GM12878 (cell line): ENCODE measurements around the gene FUS. TPM values are rescaled to one million over a fixed set of nuclear protein-coding genes. Genes with fewer than 3 reads are reported as not detected.

Source experiments
- ATAC-seq: fragments of 200-7000 bp; cut with Tn5 transposase; 3 replicates; pipeline ENCODE4 v1.9.1; 2020; ENCODE audit warnings: mild to moderate bottlenecking, moderate library complexity
- BruUV-seq: library from RNA; stranded (reverse); fragments of 400-500 nt; replicated peaks from 2 replicates; lab custom pipeline; 2021; lab: Mats Ljungman, UMichigan
- CTCF ChIA-PET: fragments of 300-600 bp; sonication (Branson Sonifier 250); formaldehyde crosslinking; extraction: SDS; loops from one replicate; lab custom pipeline; 2021; ENCODE audit warnings: inconsistent platforms; lab: Yijun Ruan, JAX
- POLR2A ChIA-PET: fragments of 350-600 bp; formaldehyde crosslinking; extraction: SDS; loops from one replicate; lab custom pipeline; 2021; ENCODE audit warnings: inconsistent platforms; lab: Charles Lee
- RAD21 ChIA-PET: fragments of 300-600 bp; sonication (Branson Sonifier 250); formaldehyde crosslinking; loops from one replicate; lab custom pipeline; 2023; ENCODE audit warnings: antibody characterized with exemption; ENCODE audit not compliant: unreplicated experiment; lab: Charles Lee
- SMC1A ChIA-PET: fragments of 300-600 bp; sonication (Branson Sonifier 250); formaldehyde crosslinking; loops from one replicate; lab custom pipeline; 2023; ENCODE audit not compliant: unreplicated experiment, uncharacterized antibody; lab: Charles Lee
- DNase-seq: peaks from one replicate; pipeline ENCODE4 v3.0.0-alpha.2; 2011; ENCODE audit warnings: low read depth, low spot score
- FAIRE-seq: peaks from 3 replicates; lab custom pipeline; 2011; peaks lifted over from hg19 to GRCh38; lab: Jason Lieb, UNC
- H2AFZ ChIP-seq: 2 replicates; pipeline ENCODE4 v1.6.0; 2011; ENCODE audit warnings: low read depth, low read length, control low read depth; ENCODE audit not compliant: control insufficient read depth
- H3K27ac ChIP-seq: 2 replicates; pipeline ENCODE4 v1.5.1; 2011; ENCODE audit warnings: control low read depth; ENCODE audit not compliant: control insufficient read depth, insufficient read depth
- H3K27me3 ChIP-seq, 2 experiments: replicated peaks in 1 of 2; 2 replicates each; pipeline versions ENCODE4 v1.6.0 to v1.6.1; 2011; ENCODE audit warnings: low read length in 1 of 2; ENCODE audit not compliant: control insufficient read depth in 2 of 2, insufficient read depth in 2 of 2
- H3K36me3 ChIP-seq, 2 experiments: 2 replicates each; pipeline ENCODE4 v1.5.1; 2011; ENCODE audit warnings: low read length in 1 of 2; ENCODE audit not compliant: control insufficient read depth in 2 of 2, insufficient read depth in 2 of 2
- H3K4me1 ChIP-seq: 2 replicates; pipeline ENCODE4 v1.6.1; 2011; ENCODE audit warnings: mild to moderate bottlenecking, low read length, moderate library complexity, mixed read lengths; ENCODE audit not compliant: control insufficient read depth, insufficient read depth
- H3K4me2 ChIP-seq: 2 replicates; pipeline ENCODE4 v1.6.0; 2011; ENCODE audit warnings: control low read depth; ENCODE audit not compliant: control insufficient read depth, insufficient read depth
- H3K4me3 ChIP-seq: fragments of 200-600 bp; sonication (generic); 2 replicates; pipeline ENCODE4 v1.5.1; 2016
- H3K79me2 ChIP-seq: 2 replicates; pipeline ENCODE4 v1.6.0; 2011; ENCODE audit warnings: low read length; ENCODE audit not compliant: control insufficient read depth, insufficient read depth
- H3K9ac ChIP-seq: 2 replicates; pipeline ENCODE4 v1.8.0; 2011; ENCODE audit warnings: low read length, control low read depth, mixed read lengths; ENCODE audit not compliant: control insufficient read depth, insufficient read depth
- H3K9me3 ChIP-seq: replicated peaks from 3 replicates; pipeline ENCODE4 v1.5.1; 2011; ENCODE audit warnings: mild to moderate bottlenecking, low read length; ENCODE audit not compliant: control insufficient read depth, insufficient read depth
- H4K20me1 ChIP-seq: 2 replicates; pipeline ENCODE4 v1.6.0; 2011; ENCODE audit not compliant: control insufficient read depth, insufficient read depth
- BACH1 ChIP-seq: fragments of 450-650 bp; IDR thresholded peaks from 2 replicates; pipeline ENCODE4 v1.6.1; 2017; ENCODE audit warnings: mild to moderate bottlenecking, borderline replicate concordance
- BRCA1 ChIP-seq: IDR thresholded peaks from 2 replicates; pipeline ENCODE4 v1.6.1; 2011; ENCODE audit warnings: low read depth, low read length, improper control_type of control experiment
- CREB1 ChIP-seq: IDR thresholded peaks from 2 replicates; pipeline ENCODE4 v1.6.1; 2012; ENCODE audit warnings: low read depth, mild to moderate bottlenecking, inconsistent platforms
- JUNB ChIP-seq: IDR thresholded peaks from 2 replicates; pipeline ENCODE4 v1.6.1; 2016; ENCODE audit warnings: antibody characterized with exemption, mild to moderate bottlenecking
- LARP7 ChIP-seq: fragments of 450-650 bp; IDR thresholded peaks from 2 replicates; pipeline ENCODE4 v1.6.1; 2017; ENCODE audit warnings: mild to moderate bottlenecking
- MAX ChIP-seq: IDR thresholded peaks from 2 replicates; pipeline ENCODE4 v1.6.1; 2012; ENCODE audit warnings: low read depth, low read length, improper control_type of control experiment
- MEF2A ChIP-seq: IDR thresholded peaks from 2 replicates; pipeline ENCODE4 v1.6.1; 2011; ENCODE audit warnings: low read depth, mild to moderate bottlenecking, low read length, moderate library complexity; ENCODE audit not compliant: insufficient read depth
- MEF2B ChIP-seq: fragments of 450-650 bp; IDR thresholded peaks from 2 replicates; pipeline ENCODE4 v1.6.1; 2018; ENCODE audit warnings: mild to moderate bottlenecking, moderate library complexity; ENCODE audit not compliant: partially characterized antibody, poor library complexity, severe bottlenecking
- NFIC ChIP-seq: IDR thresholded peaks from 2 replicates; pipeline ENCODE4 v1.6.1; 2012; ENCODE audit warnings: low read depth, mild to moderate bottlenecking, inconsistent platforms, low read length, moderate library complexity
- NR2C2 ChIP-seq: IDR thresholded peaks from 2 replicates; pipeline ENCODE4 v1.6.1; 2011; ENCODE audit warnings: borderline replicate concordance, low read depth; ENCODE audit not compliant: control insufficient read depth, insufficient read length
- POLR2AphosphoS5 ChIP-seq: IDR thresholded peaks from 2 replicates; pipeline ENCODE4 v1.6.1; 2011; ENCODE audit warnings: mild to moderate bottlenecking, low read length, inconsistent platforms
- SMC3 ChIP-seq: IDR thresholded peaks from 2 replicates; pipeline ENCODE4 v1.6.1; 2011; ENCODE audit warnings: low read length, improper control_type of control experiment, borderline replicate concordance
- TAF1 ChIP-seq: IDR thresholded peaks from 2 replicates; pipeline ENCODE4 v1.6.1; 2011; ENCODE audit warnings: mild to moderate bottlenecking, low read depth, low read length, borderline replicate concordance
- TCF12 ChIP-seq: IDR thresholded peaks from 2 replicates; pipeline ENCODE4 v1.6.1; 2011; ENCODE audit warnings: low read depth, mild to moderate bottlenecking, low read length
- TCF3 ChIP-seq: IDR thresholded peaks from 2 replicates; pipeline ENCODE4 v1.6.1; 2012; ENCODE audit warnings: low read depth, mild to moderate bottlenecking, low read length, borderline replicate concordance; ENCODE audit not compliant: insufficient read depth
- TCF7 ChIP-seq: IDR thresholded peaks from 2 replicates; pipeline ENCODE4 v1.6.1; 2014; ENCODE audit warnings: antibody characterized with exemption, borderline replicate concordance
- YY1 ChIP-seq: IDR thresholded peaks from 2 replicates; pipeline ENCODE4 v1.6.1; 2011; ENCODE audit warnings: low read depth, mild to moderate bottlenecking, low read length
- WGBS: methylation state at CpG from one replicate; pipeline ENCODE4 v1.1.6; 2016; ENCODE audit warnings: low lambda C conversion rate; ENCODE audit not compliant: insufficient replicate concordance, insufficient coverage; ENCODE audit errors: missing lambda C conversion rate; 5-methylcytosine and 5-hydroxymethylcytosine counted together
- in situ Hi-C: fragments of 300-500 bp; cut with MboI; formaldehyde crosslinking; loops from 9 replicates; pipeline ENCODE4 v1.14.3; 2018; ENCODE audit warnings: mixed read lengths
- intact Hi-C: fragments of 100-400 bp; cut with micrococcal nuclease; formaldehyde crosslinking; loops from one replicate; pipeline ENCODE4 v1.14.2; 2022; ENCODE audit not compliant: unreplicated experiment
- polyA plus RNA-seq, 11 experiments: library from polyadenylated mRNA; depleted of rRNA in 4 of 11; unstranded in 6 of 11; stranded (reverse) in 5 of 11; fragments of >200 nt; fragmentation: Nextera tagmentation in 4 of 11; fragmentation: Illumina TruSeq in 1 of 11; extraction: Ambion mirVana in 4 of 11; extraction: Trizol in 1 of 11; gene quantifications; 1 replicate in 1 of 11; 2 replicates in 10 of 11; pipeline versions ENCODE4 v1.2.1 to v1.2.3, GENCODE V29; 2011 to 2016; ENCODE audit warnings: inconsistent platforms in 2 of 11, missing spikeins in 2 of 11, low read depth in 1 of 11
- total RNA-seq, 4 experiments: library from RNA; depleted of rRNA in 3 of 4; stranded (reverse); fragments of >200 nt in 3 of 4; fragmentation: Illumina TruSeq in 1 of 4; extraction: Trizol in 1 of 4; gene quantifications; 2 replicates each; pipeline versions ENCODE4 v1.2.1 to v1.2.3, GENCODE V29; 2013 to 2021
- TF ChIP-seq, protein P1 (sequence below): IDR thresholded peaks from 2 replicates; pipeline ENCODE4 v1.6.1; 2012; ENCODE audit warnings: low read length, inconsistent platforms

Gene FUS
- total and polyA plus RNA-seq, 10 of the 15 experiments (the other 5 are each of a cell fraction or from before 2014, with no cell fraction given), result 46.8 to 521 (median 347) TPM

DNA sequence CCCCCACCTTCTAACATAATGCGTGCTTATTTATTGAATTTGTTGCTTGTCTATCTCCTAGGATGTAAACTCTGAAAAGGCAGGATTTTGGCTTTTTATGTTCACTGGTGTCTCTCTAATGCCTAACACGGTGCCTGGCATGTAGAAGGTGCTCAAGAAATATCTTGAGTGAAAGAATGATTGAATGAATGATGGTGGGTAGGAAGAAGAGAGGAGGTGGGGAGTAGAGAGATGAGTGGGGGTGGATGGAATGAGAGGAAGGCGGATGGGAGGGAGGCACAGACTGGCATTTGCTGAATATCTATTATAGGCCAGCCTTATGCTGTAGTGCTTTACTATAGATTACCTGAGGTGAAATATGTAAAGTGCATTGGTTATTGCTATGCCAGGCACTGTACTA lies 32.4 kb upstream of the FUS start:
- no peak overlapping the region for H3K27ac ChIP-seq
- no peak overlapping the region for H2AFZ ChIP-seq
- TF ChIP-seq JUNB, result no peak
- TF ChIP-seq TAF1, result no peak
- no peak for TF ChIP-seq POLR2AphosphoS5
- TF ChIP-seq MAX, result no peak
- no peak for TF ChIP-seq MEF2A
- TF ChIP-seq YY1, result no peak
- TF ChIP-seq CREB1, result no peak
- no peak for TF ChIP-seq SMC3
- TF ChIP-seq TCF3, result no peak
- TF ChIP-seq BRCA1, result no peak
- TF ChIP-seq MEF2B, result no peak
- TF ChIP-seq TCF7, result no peak
- TF ChIP-seq NR2C2, result no peak
- no peak for TF ChIP-seq LARP7
- no peak for TF ChIP-seq NFIC
- no peak for TF ChIP-seq BACH1
- no peak for TF ChIP-seq TCF12
- TF ChIP-seq, protein P1, sequence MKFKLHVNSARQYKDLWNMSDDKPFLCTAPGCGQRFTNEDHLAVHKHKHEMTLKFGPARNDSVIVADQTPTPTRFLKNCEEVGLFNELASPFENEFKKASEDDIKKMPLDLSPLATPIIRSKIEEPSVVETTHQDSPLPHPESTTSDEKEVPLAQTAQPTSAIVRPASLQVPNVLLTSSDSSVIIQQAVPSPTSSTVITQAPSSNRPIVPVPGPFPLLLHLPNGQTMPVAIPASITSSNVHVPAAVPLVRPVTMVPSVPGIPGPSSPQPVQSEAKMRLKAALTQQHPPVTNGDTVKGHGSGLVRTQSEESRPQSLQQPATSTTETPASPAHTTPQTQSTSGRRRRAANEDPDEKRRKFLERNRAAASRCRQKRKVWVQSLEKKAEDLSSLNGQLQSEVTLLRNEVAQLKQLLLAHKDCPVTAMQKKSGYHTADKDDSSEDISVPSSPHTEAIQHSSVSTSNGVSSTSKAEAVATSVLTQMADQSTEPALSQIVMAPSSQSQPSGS, result no peak
- CTCF ChIA-PET, result no interaction called here
- peaks cover 3% of the 10 kb centered on the region; the same call in 1 of the 2 replicates for H3K4me1 ChIP-seq
- H3K4me3 ChIP-seq, result no peak overlapping the region
- no peak overlapping the region for H3K9ac ChIP-seq
- H3K4me2 ChIP-seq, result no peak overlapping the region
- in situ Hi-C loops (loop anchor here (10.0 kb wide), 1 partner anchor 727 kb away; the partner anchor contains the start of gene ZNF267), intact Hi-C loops (no loop called here)
- no peaks in the 10 kb centered on the region for H3K27me3 ChIP-seq
- SMC1A ChIA-PET, result no interaction called here
- no peaks in the 10 kb centered on the region for H3K79me2 ChIP-seq
- FAIRE-seq, result no peak
- POLR2A ChIA-PET, result no interaction called here
- BruUV-seq, result no TSS peak
- H3K36me3 ChIP-seq, result no peaks in the 10 kb centered on the region
- WGBS, result 16% methylated on average over 3 of the region's 3 CpGs
- no peak for ATAC-seq
- H3K9me3 ChIP-seq, result no peaks in the 10 kb centered on the region
- RAD21 ChIA-PET, result no interaction called here
- peaks cover 3% of the 10 kb centered on the region; the same call in 1 of the 2 replicates for H4K20me1 ChIP-seq
- DNase-seq, result no peak
